Epithelial cell of esophagus (primary cell): ENCODE results near the gene PRKD1.

Experiments used
- DNase-seq: peaks from one replicate; pipeline ENCODE4 v3.0.0; 2010; ENCODE audit warnings: low read depth
- H3K4me3 ChIP-seq: 2 replicates; pipeline ENCODE4 v1.5.1; 2011; ENCODE audit warnings: mild to moderate bottlenecking, low read length, control low read depth
- TF ChIP-seq, protein P1 (sequence below): IDR thresholded peaks from 2 replicates; pipeline ENCODE4 v1.5.1; 2011; ENCODE audit warnings: low read depth, mild to moderate bottlenecking, low read length, control low read depth, inconsistent platforms; ENCODE audit not compliant: insufficient read depth; ENCODE audit errors: missing control alignments

Gene PRKD1

DNA sequence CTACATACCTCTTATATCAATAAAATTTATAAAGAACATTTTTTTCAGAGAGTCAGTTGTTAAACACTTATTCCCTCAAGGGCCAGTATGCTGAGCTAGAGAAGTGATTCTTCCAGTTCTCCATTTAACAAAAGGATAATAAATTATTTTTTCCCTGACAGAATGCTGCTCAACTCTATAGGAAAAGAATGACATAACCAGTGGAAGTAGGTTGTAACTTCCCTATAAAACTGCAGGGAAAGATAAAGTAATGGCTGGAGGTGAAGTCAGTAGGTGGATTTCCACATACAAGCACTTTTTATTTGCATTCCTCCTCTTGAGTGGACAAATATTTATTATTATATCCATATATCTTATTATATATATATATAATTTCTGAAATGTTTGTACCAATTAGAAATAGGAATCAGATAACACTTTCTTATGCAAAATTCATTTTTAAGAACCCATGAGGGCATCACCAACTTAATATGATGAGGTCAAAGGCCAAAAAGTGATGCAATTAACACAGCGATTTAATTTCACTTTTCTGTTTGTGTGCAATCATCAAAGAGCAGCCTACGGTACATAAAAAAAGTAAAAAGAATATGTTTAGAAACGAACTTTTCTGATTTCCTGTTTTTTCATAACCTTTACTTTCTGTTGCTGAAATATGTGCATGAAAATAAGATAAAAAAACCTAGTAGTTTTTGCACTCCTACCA lies 175.3 kb downstream of the PRKD1 start:
- H3K4me3 ChIP-seq = no peak overlapping the region
- no peak for DNase-seq
- TF ChIP-seq, protein P1, sequence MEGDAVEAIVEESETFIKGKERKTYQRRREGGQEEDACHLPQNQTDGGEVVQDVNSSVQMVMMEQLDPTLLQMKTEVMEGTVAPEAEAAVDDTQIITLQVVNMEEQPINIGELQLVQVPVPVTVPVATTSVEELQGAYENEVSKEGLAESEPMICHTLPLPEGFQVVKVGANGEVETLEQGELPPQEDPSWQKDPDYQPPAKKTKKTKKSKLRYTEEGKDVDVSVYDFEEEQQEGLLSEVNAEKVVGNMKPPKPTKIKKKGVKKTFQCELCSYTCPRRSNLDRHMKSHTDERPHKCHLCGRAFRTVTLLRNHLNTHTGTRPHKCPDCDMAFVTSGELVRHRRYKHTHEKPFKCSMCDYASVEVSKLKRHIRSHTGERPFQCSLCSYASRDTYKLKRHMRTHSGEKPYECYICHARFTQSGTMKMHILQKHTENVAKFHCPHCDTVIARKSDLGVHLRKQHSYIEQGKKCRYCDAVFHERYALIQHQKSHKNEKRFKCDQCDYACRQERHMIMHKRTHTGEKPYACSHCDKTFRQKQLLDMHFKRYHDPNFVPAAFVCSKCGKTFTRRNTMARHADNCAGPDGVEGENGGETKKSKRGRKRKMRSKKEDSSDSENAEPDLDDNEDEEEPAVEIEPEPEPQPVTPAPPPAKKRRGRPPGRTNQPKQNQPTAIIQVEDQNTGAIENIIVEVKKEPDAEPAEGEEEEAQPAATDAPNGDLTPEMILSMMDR = no peak

DNA sequence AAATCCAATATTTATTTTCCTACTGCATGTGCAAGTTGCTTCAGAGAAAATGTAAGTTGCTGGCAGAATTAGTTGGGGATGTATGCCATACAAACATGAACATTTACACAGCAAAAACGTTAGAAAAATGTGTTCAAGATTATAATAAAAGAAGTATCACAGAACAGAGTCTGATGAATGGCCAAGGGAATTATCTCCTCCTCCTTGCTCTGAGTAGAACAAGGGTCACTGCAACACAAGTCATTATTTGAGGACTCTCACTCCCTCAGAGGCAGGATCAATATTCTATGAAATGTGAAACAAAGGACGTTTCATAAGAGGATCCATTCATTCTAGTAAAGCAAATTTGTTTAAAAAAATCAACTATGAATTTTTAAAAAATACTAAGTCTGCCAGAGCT lies 177.8 kb downstream of the PRKD1 start:
- no peak overlapping the region for H3K4me3 ChIP-seq
- TF ChIP-seq, protein P1 = no peak
- no peak for DNase-seq

DNA sequence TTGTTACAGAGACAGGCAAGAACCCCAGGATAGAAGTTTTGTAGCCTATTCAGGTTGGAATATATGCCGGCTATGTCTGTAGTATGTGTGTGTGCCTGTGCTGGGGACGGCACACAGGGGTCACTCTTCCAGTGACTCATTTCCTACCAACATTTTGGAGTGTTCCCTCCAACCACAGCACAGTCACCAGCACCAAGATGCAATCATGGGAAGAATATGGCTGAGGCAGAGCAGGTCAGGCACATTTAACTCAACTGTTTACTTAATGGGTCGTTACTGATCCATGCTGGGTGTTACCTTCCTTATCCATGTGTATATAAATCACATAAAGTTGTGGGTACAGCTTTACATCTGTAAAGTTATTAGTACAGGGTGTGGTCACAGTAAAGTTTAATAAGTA lies 178.3 kb downstream of the PRKD1 start:
- DNase-seq = no peak
- TF ChIP-seq, protein P1 = no peak
- H3K4me3 ChIP-seq = no peak overlapping the region

GRCh38 chr14:29745863-29746262 lies 181.8 kb downstream of the PRKD1 start:
- H3K4me3 ChIP-seq = no peak overlapping the region
- no peak for DNase-seq
- TF ChIP-seq, protein P1 = no peak

DNA sequence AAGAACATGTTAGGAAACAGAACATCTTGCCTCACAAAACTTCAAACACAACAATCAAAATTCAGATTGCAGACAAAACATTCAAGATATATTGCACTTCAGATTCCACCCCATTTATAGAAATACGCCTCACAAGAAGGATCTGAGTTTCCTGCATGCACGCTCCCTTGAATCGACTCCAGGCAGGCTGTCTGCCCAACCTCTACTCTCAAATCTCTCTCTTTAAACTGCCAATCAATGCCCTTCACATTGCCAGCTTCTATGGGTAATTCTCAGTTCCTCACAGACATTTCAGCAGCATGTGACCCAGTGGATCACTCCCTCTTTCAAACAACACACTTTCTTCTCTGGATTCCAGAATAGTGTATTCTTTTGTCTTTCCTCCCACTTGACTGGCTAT lies 184.1 kb downstream of the PRKD1 start:
- TF ChIP-seq, protein P1 = no peak
- no peak for DNase-seq
- H3K4me3 ChIP-seq = no peak overlapping the region

GRCh38 chr14:29741909-29742401 lies 185.7 kb downstream of the PRKD1 start:
- TF ChIP-seq, protein P1 = no peak
- DNase-seq = no peak
- H3K4me3 ChIP-seq = no peak overlapping the region

GRCh38 chr14:29740491-29740890 lies 187.2 kb downstream of the PRKD1 start:
- DNase-seq = no peak
- no peak overlapping the region for H3K4me3 ChIP-seq
- TF ChIP-seq, protein P1 = no peak
